ENCODE data around the gene PPP1R9B. TPM values are rescaled to one million over a fixed set of nuclear protein-coding genes. Genes with fewer than 3 reads are reported as not detected.
A peak's percentile ranks its signal among the peaks of the same experiment; 100 is the strongest.

The PPP1R9B gene
- total and polyA plus RNA-seq, 8 donors, result 13.5 to 34.6 (median 17.7) TPM

DNA sequence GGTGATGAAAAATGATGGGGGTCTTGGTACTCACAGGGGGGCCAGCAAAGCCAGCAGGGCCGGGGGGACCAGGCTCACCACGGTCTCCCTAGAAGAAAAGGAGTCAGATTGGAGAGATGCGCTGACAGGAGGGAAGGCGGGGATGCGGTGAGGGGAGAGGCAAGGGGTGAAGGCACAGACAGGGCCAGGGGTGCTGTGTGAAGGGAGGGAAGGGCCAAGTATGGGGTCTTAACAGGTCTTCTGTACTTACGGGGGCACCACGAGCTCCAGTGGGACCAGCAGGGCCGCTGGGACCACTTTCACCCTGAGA, 39.8 kb upstream of the PPP1R9B start:
- H3K4me3 ChIP-seq, result no peak overlapping the region
- TF ChIP-seq, protein P1, sequence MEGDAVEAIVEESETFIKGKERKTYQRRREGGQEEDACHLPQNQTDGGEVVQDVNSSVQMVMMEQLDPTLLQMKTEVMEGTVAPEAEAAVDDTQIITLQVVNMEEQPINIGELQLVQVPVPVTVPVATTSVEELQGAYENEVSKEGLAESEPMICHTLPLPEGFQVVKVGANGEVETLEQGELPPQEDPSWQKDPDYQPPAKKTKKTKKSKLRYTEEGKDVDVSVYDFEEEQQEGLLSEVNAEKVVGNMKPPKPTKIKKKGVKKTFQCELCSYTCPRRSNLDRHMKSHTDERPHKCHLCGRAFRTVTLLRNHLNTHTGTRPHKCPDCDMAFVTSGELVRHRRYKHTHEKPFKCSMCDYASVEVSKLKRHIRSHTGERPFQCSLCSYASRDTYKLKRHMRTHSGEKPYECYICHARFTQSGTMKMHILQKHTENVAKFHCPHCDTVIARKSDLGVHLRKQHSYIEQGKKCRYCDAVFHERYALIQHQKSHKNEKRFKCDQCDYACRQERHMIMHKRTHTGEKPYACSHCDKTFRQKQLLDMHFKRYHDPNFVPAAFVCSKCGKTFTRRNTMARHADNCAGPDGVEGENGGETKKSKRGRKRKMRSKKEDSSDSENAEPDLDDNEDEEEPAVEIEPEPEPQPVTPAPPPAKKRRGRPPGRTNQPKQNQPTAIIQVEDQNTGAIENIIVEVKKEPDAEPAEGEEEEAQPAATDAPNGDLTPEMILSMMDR (IDR thresholded peaks at IDR 0.05), result no peak
- intact Hi-C loops (cut with DNase I), result no loop called here
- no peaks in the 10 kb centered on the region for H3K27me3 ChIP-seq
- DNase-seq, result peak in 1 of 6 donors; percentile 33
- no peaks in the 10 kb centered on the region for H3K36me3 ChIP-seq
- H3K27ac ChIP-seq, result no peak overlapping the region
- no peak for FAIRE-seq
- H3K4me1 ChIP-seq, result no peaks in the 10 kb centered on the region
- ATAC-seq, result no peak
- H3K9me3 ChIP-seq, result no peaks in the 10 kb centered on the region
- WGBS, 2 donors, result 79 to 87% methylated on average over 8 of the region's 8 CpGs

GRCh38 chr17:50189550-50190292, 39.2 kb upstream of the PPP1R9B start:
- intact Hi-C loops (cut with DNase I), result no loop called here
- TF ChIP-seq, protein P1 (IDR thresholded peaks at IDR 0.05), result no peak
- 75 to 81% methylated on average over 19 to 20 of the region's 20 CpGs for WGBS, 2 donors
- peak in 1 of 6 donors; percentile 54 for DNase-seq
- Histone ChIP-seq H3K27me3 (no peaks in the 10 kb centered on the region), H3K36me3 (no peaks in the 10 kb centered on the region), H3K9me3 (no peaks in the 10 kb centered on the region), H3K27ac (no peak overlapping the region), H3K4me1 (no peaks in the 10 kb centered on the region), H3K4me3 (no peak overlapping the region)
- no peak for FAIRE-seq
- ATAC-seq, result no peak

DNA sequence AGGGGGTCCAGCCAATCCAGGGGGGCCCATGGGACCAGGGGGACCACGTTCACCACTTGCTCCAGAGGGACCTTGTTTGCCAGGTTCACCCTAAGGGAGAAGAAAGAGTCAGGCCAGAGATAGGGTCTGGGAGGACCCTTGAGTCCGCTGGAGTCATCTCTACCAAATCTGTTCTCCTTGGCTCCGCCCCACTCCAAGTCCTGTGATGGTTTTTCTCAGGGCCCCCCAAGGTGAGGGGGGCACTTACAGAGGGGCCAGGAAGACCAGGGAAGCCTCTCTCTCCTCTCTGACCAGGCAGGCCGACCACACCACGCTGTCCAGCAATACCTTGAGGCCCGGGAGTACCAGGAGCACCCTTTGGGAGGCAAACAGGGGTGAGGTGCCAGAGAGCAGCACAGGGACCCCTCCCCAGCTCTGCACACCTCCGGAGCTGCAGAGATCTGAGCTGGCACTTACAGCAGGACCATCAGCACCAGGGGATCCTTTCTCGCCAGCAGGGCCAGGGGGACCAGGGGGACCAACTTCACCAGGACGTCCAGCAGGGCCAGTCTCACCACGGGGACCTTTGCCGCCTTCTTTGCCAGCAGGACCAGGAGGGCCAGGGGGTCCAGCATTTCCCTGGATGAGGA, 38.6 kb upstream of the PPP1R9B start:
- WGBS, 2 donors, result 66 to 74% methylated on average over 11 of the region's 11 CpGs
- DNase-seq, result peak in 1 of 6 donors; percentile 41
- Histone ChIP-seq H3K27ac (no peak overlapping the region), H3K4me1 (no peaks in the 10 kb centered on the region), H3K4me3 (no peak overlapping the region), H3K27me3 (no peaks in the 10 kb centered on the region), H3K9me3 (no peaks in the 10 kb centered on the region), H3K36me3 (no peaks in the 10 kb centered on the region)
- no peak for FAIRE-seq
- intact Hi-C loops (cut with DNase I), result no loop called here
- no peak for ATAC-seq
- TF ChIP-seq, protein P1 (IDR thresholded peaks at IDR 0.05), result no peak

- TF ChIP-seq, protein P1 (IDR thresholded peaks at IDR 0.05), result no peak
- Histone ChIP-seq H3K36me3 (no peaks in the 10 kb centered on the region), H3K27ac (no peak overlapping the region), H3K4me3 (no peak overlapping the region), H3K27me3 (no peaks in the 10 kb centered on the region), H3K9me3 (no peaks in the 10 kb centered on the region), H3K4me1 (no peaks in the 10 kb centered on the region)
- FAIRE-seq (no peak), ATAC-seq (no peak), DNase-seq (no peak)
- 67 to 69% methylated on average over 13 of the region's 13 CpGs for WGBS, 2 donors
- intact Hi-C loops (cut with DNase I), result no loop called here
Observed at GRCh38 chr17:50188531-50188920, 38.0 kb upstream of the PPP1R9B start.
